H1 (cell line): ENCODE results near the gene PITPNC1.
"Not testable (repeated sequence)": the region's sequence is repeated elsewhere in the genome, so short reads cannot be mapped to it uniquely, and the experiment has no call there.

Source experiments
- JUND ChIP-seq: IDR thresholded peaks from 2 replicates; pipeline ENCODE4 v1.6.1; 2011; ENCODE audit warnings: mild to moderate bottlenecking, improper control_type of control experiment, low read length
- SP1 ChIP-seq: IDR thresholded peaks from 2 replicates; pipeline ENCODE4 v1.6.1; 2011; ENCODE audit warnings: low read depth, low read length
- SUZ12 ChIP-seq: fragments of 200-600 bp; sonication (generic); IDR thresholded peaks from 2 replicates; pipeline ENCODE4 v1.6.1; 2012; ENCODE audit warnings: mild to moderate bottlenecking, inconsistent platforms, low read length, moderate library complexity, mixed read lengths
- TAF1 ChIP-seq: IDR thresholded peaks from 2 replicates; pipeline ENCODE4 v1.6.1; 2011; ENCODE audit warnings: mild to moderate bottlenecking, low read depth, low read length
- YY1 ChIP-seq: IDR thresholded peaks from 2 replicates; pipeline ENCODE4 v1.6.1; 2011; ENCODE audit warnings: low read depth, mild to moderate bottlenecking, low read length
- ZNF274 ChIP-seq: IDR thresholded peaks from 2 replicates; pipeline ENCODE4 v1.7.0; 2012; ENCODE audit warnings: low read length, borderline replicate concordance; ENCODE audit errors: extremely low read depth
- TF ChIP-seq, protein P1 (sequence below), 3 experiments: IDR thresholded peaks; 1 replicate in 2 of 3; 2 replicates in 1 of 3; pipeline versions ENCODE4 v1.5.1 to v1.6.1; 2011; ENCODE audit warnings: low read length in 3 of 3, mild to moderate bottlenecking in 3 of 3, inconsistent platforms in 2 of 3, low read depth in 1 of 3, moderate library complexity in 1 of 3; ENCODE audit not compliant: insufficient read depth in 1 of 3; ENCODE audit errors: control extremely low read depth in 1 of 3
- TF ChIP-seq, protein P2 (sequence below): IDR thresholded peaks from 2 replicates; pipeline ENCODE4 v1.6.1; 2011; ENCODE audit warnings: low read length, improper control_type of control experiment

GRCh38 chr17:67702861-67703260 lies 325.8 kb downstream of the PITPNC1 start:
- not testable (repeated sequence) for TF ChIP-seq SP1, TAF1, SUZ12, YY1, JUND, ZNF274
- TF ChIP-seq, protein P1, sequence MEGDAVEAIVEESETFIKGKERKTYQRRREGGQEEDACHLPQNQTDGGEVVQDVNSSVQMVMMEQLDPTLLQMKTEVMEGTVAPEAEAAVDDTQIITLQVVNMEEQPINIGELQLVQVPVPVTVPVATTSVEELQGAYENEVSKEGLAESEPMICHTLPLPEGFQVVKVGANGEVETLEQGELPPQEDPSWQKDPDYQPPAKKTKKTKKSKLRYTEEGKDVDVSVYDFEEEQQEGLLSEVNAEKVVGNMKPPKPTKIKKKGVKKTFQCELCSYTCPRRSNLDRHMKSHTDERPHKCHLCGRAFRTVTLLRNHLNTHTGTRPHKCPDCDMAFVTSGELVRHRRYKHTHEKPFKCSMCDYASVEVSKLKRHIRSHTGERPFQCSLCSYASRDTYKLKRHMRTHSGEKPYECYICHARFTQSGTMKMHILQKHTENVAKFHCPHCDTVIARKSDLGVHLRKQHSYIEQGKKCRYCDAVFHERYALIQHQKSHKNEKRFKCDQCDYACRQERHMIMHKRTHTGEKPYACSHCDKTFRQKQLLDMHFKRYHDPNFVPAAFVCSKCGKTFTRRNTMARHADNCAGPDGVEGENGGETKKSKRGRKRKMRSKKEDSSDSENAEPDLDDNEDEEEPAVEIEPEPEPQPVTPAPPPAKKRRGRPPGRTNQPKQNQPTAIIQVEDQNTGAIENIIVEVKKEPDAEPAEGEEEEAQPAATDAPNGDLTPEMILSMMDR (IDR thresholded peaks at IDR 0.05; ENCODE audit: control extremely low read depth in 1 of 3, insufficient read depth in 1 of 3, low read depth in 1 of 3, low read length in 3 of 3) = not testable (repeated sequence)
- TF ChIP-seq, protein P2, sequence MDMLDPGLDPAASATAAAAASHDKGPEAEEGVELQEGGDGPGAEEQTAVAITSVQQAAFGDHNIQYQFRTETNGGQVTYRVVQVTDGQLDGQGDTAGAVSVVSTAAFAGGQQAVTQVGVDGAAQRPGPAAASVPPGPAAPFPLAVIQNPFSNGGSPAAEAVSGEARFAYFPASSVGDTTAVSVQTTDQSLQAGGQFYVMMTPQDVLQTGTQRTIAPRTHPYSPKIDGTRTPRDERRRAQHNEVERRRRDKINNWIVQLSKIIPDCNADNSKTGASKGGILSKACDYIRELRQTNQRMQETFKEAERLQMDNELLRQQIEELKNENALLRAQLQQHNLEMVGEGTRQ = not testable (repeated sequence)
